Naive B cell (primary cell): ENCODE measurements around the gene HELQ. TPM values are rescaled to one million over a fixed set of nuclear protein-coding genes. Genes with fewer than 3 reads are reported as not detected.

Experiments used
- polyA plus RNA-seq, 6 donors: library from polyadenylated mRNA; unstranded; fragments of 300-500 nt; fragmentation: Illumina TruSeq; gene quantifications; one replicate each; pipeline ENCODE4 v1.2.3, GENCODE V29; 2021; ENCODE audit warnings: low read depth in 6 of 6

HELQ gene
- polyA plus RNA-seq, 6 donors from 2014 or later: 31.6 to 41.1 (median 39.7) TPM

Other genes starting within 250 kb of the HELQ start
- gene COQ2, start 171.0 kb downstream of the HELQ start, polyA plus RNA-seq: 10 to 100 TPM in 5 of 6 donors, 1 to 10 TPM in 1; 3.2 to 12.4 (median 11.5) TPM
- 1 to 10 TPM in 5 of 6 donors, under 1 TPM in 1; 0.98 to 2.8 (median 2.5) TPM for gene HPSE, start 121.0 kb downstream of the HELQ start, polyA plus RNA-seq
- gene MRPS18C, start 235 bp upstream of the HELQ start, polyA plus RNA-seq: 10 to 100 TPM; 58.5 to 88.7 (median 81.4) TPM
- 10 to 100 TPM in 5 of 6 donors, 1 to 10 TPM in 1; 8.7 to 21.2 (median 14.7) TPM for gene ABRAXAS1, start 29.3 kb upstream of the HELQ start, polyA plus RNA-seq
- under 1 TPM in 1 of 6 donors, not detected in 5; 0.53 TPM for gene GPAT3, start 80.3 kb upstream of the HELQ start, polyA plus RNA-seq